H9 (cell line): ENCODE results near the gene EPB41L5. TPM values are rescaled to one million over a fixed set of nuclear protein-coding genes. Genes with fewer than 3 reads are reported as not detected.
"Not testable (repeated sequence)": the region's sequence is repeated elsewhere in the genome, so short reads cannot be mapped to it uniquely, and the experiment has no call there.

Experiments used
- DNase-seq: peaks from one replicate; pipeline ENCODE4 v3.0.0-alpha.2; 2017
- H2AFZ ChIP-seq: one replicate; pipeline ENCODE4 v1.6.1; 2013; ENCODE audit warnings: mild to moderate bottlenecking, low read length, control low read depth, moderate library complexity
- H2AK5ac ChIP-seq: 2 replicates; pipeline ENCODE4 v1.6.1; 2013; ENCODE audit warnings: low read length, control low read depth, mixed read lengths; ENCODE audit not compliant: insufficient read length
- H2BK120ac ChIP-seq: one replicate; pipeline ENCODE4 v1.6.1; 2013; ENCODE audit warnings: low read depth, mild to moderate bottlenecking, low read length, control low read depth, inconsistent platforms; ENCODE audit not compliant: poor library complexity, severe bottlenecking
- H2BK12ac ChIP-seq: 2 replicates; pipeline ENCODE4 v1.6.1; 2013; ENCODE audit warnings: low read length, control low read depth, mixed read lengths, low read depth; ENCODE audit not compliant: insufficient read length
- H2BK15ac ChIP-seq: 2 replicates; pipeline ENCODE4 v1.6.1; 2013; ENCODE audit warnings: low read depth, low read length, control low read depth
- H2BK20ac ChIP-seq: one replicate; pipeline ENCODE4 v1.6.1; 2013; ENCODE audit warnings: low read depth, mild to moderate bottlenecking, low read length, control low read depth, inconsistent platforms; ENCODE audit not compliant: poor library complexity, severe bottlenecking
- H2BK5ac ChIP-seq: 2 replicates; pipeline ENCODE4 v1.6.1; 2013; ENCODE audit warnings: low read length, control low read depth, mixed read lengths; ENCODE audit not compliant: insufficient read length
- H3K14ac ChIP-seq: 2 replicates; pipeline ENCODE4 v1.6.1; 2013; ENCODE audit warnings: low read length, control low read depth; ENCODE audit not compliant: insufficient read depth
- H3K18ac ChIP-seq: 2 replicates; pipeline ENCODE4 v1.6.1; 2013; ENCODE audit warnings: low read depth, mild to moderate bottlenecking, mixed read lengths, low read length, control low read depth; ENCODE audit not compliant: insufficient read length
- H3K23ac ChIP-seq: 2 replicates; pipeline ENCODE4 v1.6.1; 2013; ENCODE audit warnings: low read length, control low read depth, mixed read lengths, low read depth; ENCODE audit not compliant: insufficient read length
- H3K23me2 ChIP-seq: 2 replicates; pipeline ENCODE4 v1.6.1; 2013; ENCODE audit warnings: low read depth, mild to moderate bottlenecking, mixed read lengths, low read length, control low read depth; ENCODE audit not compliant: insufficient read length, poor library complexity, severe bottlenecking
- H3K27ac ChIP-seq: 2 replicates; pipeline ENCODE4 v1.5.1; 2013; ENCODE audit warnings: low read length, control low read depth, mixed read lengths, low read depth; ENCODE audit not compliant: insufficient read length
- H3K27me3 ChIP-seq: 2 replicates; pipeline ENCODE4 v1.6.1; 2013; ENCODE audit warnings: low read length, control low read depth, inconsistent platforms; ENCODE audit not compliant: insufficient read depth
- H3K4ac ChIP-seq: 2 replicates; pipeline ENCODE4 v1.6.1; 2013; ENCODE audit warnings: low read depth, mild to moderate bottlenecking, control low read depth, inconsistent platforms, low read length, moderate library complexity
- H3K4me1 ChIP-seq: 2 replicates; pipeline ENCODE4 v1.6.1; 2013; ENCODE audit warnings: low read length, control low read depth, inconsistent platforms; ENCODE audit not compliant: insufficient read depth
- H3K4me2 ChIP-seq: 2 replicates; pipeline ENCODE4 v1.6.1; 2013; ENCODE audit warnings: low read length, control low read depth, mixed read lengths; ENCODE audit not compliant: insufficient read length, insufficient read depth
- H3K56ac ChIP-seq: 2 replicates; pipeline ENCODE4 v1.6.1; 2013; ENCODE audit warnings: low read depth, mild to moderate bottlenecking, mixed read lengths, low read length, control low read depth; ENCODE audit not compliant: insufficient read length
- H3K79me1 ChIP-seq: 2 replicates; pipeline ENCODE4 v1.6.1; 2013; ENCODE audit warnings: low read depth, mild to moderate bottlenecking, moderate library complexity, low read length, control low read depth, inconsistent platforms; ENCODE audit not compliant: insufficient read depth, poor library complexity, severe bottlenecking
- H3K79me2 ChIP-seq: 2 replicates; pipeline ENCODE4 v1.6.1; 2013; ENCODE audit warnings: low read length, control low read depth, inconsistent platforms; ENCODE audit not compliant: insufficient read depth
- H3K9ac ChIP-seq: 2 replicates; pipeline ENCODE4 v1.6.1; 2013; ENCODE audit warnings: low read length, control low read depth, mixed read lengths; ENCODE audit not compliant: insufficient read length; ENCODE audit errors: extremely low read depth
- H3K9me3 ChIP-seq: one replicate; pipeline ENCODE4 v1.6.1; 2013; ENCODE audit warnings: low read depth, low read length, inconsistent platforms; ENCODE audit not compliant: control insufficient read depth
- H3T11ph ChIP-seq: one replicate; pipeline ENCODE4 v1.6.1; 2013; ENCODE audit warnings: mild to moderate bottlenecking, low read length, control low read depth, inconsistent platforms
- H4K20me1 ChIP-seq: one replicate; pipeline ENCODE4 v1.6.1; 2013; ENCODE audit not compliant: control insufficient read depth, insufficient read length, insufficient read depth
- H4K5ac ChIP-seq: 2 replicates; pipeline ENCODE4 v1.6.1; 2013; ENCODE audit warnings: low read depth, mild to moderate bottlenecking, mixed read lengths, low read length, control low read depth; ENCODE audit not compliant: insufficient read length
- H4K8ac ChIP-seq: replicated peaks from 2 replicates; pipeline ENCODE4 v1.6.1; 2013; ENCODE audit warnings: low read length, control low read depth, mixed read lengths, low read depth; ENCODE audit not compliant: insufficient read length
- H4K91ac ChIP-seq: 2 replicates; pipeline ENCODE4 v1.6.1; 2013; ENCODE audit warnings: low read depth, mild to moderate bottlenecking, moderate library complexity, mixed read lengths, low read length, control low read depth; ENCODE audit not compliant: insufficient read length
- H3K27ac Mint-ChIP-seq, 3 experiments: 2 replicates in 2 of 3; 3 replicates in 1 of 3; pipeline ENCODE4 v1.8.0; 2020 to 2021; ENCODE audit warnings: mixed read lengths in 3 of 3, mild to moderate bottlenecking in 1 of 3, moderate library complexity in 1 of 3
- H3K27me3 Mint-ChIP-seq: 2 replicates; pipeline ENCODE4 v1.8.0; 2021; ENCODE audit warnings: low read depth, mild to moderate bottlenecking, moderate library complexity, mixed read lengths
- H3K36me3 Mint-ChIP-seq, 3 experiments: 2 replicates in 2 of 3; 3 replicates in 1 of 3; pipeline ENCODE4 v1.8.0; 2020 to 2021; ENCODE audit warnings: low read depth in 3 of 3, mixed read lengths in 3 of 3; ENCODE audit not compliant: insufficient read depth in 1 of 3
- H3K4me1 Mint-ChIP-seq, 2 experiments: 2 replicates each; pipeline ENCODE4 v1.8.0; 2020; ENCODE audit warnings: mixed read lengths in 2 of 2
- H3K4me3 Mint-ChIP-seq, 2 experiments: 2 replicates in 1 of 2; 3 replicates in 1 of 2; pipeline ENCODE4 v1.8.0; 2020 to 2021; ENCODE audit warnings: mild to moderate bottlenecking in 2 of 2, mixed read lengths in 2 of 2, moderate library complexity in 1 of 2
- H3K9me3 Mint-ChIP-seq, 2 experiments: 2 replicates in 1 of 2; 3 replicates in 1 of 2; pipeline ENCODE4 v1.8.0; 2020; ENCODE audit warnings: mild to moderate bottlenecking in 2 of 2, mixed read lengths in 2 of 2, moderate library complexity in 1 of 2
- WGBS: extraction: QIAGEN DNeasy Blood & Tissue Kit; methylation state at CpG from one replicate; pipeline ENCODE4 v1.1.7; 2013; ENCODE audit warnings: missing lambda C conversion rate, low lambda C conversion rate, mixed read lengths; ENCODE audit not compliant: insufficient read length; ENCODE audit errors: extremely low coverage; 5-methylcytosine and 5-hydroxymethylcytosine counted together
- total RNA-seq: library from RNA; stranded (reverse); gene quantifications from 2 replicates; pipeline ENCODE4 v1.2.1, GENCODE V29; 2021
- TF ChIP-seq, protein P1 (sequence below): fragments of 200-600 bp; sonication (generic); conservative IDR thresholded peaks from 3 replicates; pipeline ENCODE4 v1.8.0; 2021; ENCODE audit warnings: antibody characterized with exemption, mild to moderate bottlenecking

The EPB41L5 gene
- total RNA-seq, 1 experiment from 2014 or later: 40.4 TPM

DNA sequence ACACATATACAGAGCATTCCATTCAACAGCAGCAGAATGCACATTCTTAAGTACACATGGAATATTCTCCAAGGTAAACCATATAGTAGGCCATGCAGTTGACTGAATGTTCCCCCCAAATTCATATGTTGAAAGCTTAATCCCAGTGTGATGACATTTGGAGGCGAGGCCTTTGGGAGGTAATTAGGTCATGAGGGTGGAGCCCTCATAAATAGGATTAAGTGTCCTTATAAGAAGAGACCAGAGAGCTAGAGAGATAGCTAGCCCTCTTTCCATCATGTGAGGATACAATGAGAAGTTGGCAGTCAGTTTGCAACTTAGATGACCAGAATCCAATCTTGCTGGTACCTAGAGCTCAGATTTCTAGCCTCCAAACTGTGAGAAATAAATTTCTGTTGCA, 182.7 kb downstream of the EPB41L5 start:
- peaks cover 27 to 29% of the 10 kb centered on the region in 2 experiments for H3K9me3 Mint-ChIP-seq
- no peak overlapping the region for H2BK12ac ChIP-seq
- H3K23ac ChIP-seq: no peak overlapping the region
- no peak overlapping the region for H3K9ac ChIP-seq
- H3K56ac ChIP-seq: no peak overlapping the region
- no peak overlapping the region for H4K8ac ChIP-seq
- H3K27ac ChIP-seq: no peak overlapping the region
- no peaks in the 10 kb centered on the region for H3K79me2 ChIP-seq
- no peak for DNase-seq
- H4K5ac ChIP-seq: no peak overlapping the region
- H2BK20ac ChIP-seq: no peak overlapping the region
- H3K18ac ChIP-seq: no peak overlapping the region
- no peaks in the 10 kb centered on the region for H3K27me3 ChIP-seq
- H2BK15ac ChIP-seq: no peak overlapping the region
- H4K20me1 ChIP-seq: no peaks in the 10 kb centered on the region
- H3K23me2 ChIP-seq: no peaks in the 10 kb centered on the region
- H2AFZ ChIP-seq: no peak overlapping the region
- no peak overlapping the region for H2AK5ac ChIP-seq
- no peak overlapping the region for H3K4me2 ChIP-seq
- no peaks in the 10 kb centered on the region for H3K4me1 ChIP-seq
- H4K91ac ChIP-seq: no peak overlapping the region
- H3K14ac ChIP-seq: no peak overlapping the region
- TF ChIP-seq, protein P1, sequence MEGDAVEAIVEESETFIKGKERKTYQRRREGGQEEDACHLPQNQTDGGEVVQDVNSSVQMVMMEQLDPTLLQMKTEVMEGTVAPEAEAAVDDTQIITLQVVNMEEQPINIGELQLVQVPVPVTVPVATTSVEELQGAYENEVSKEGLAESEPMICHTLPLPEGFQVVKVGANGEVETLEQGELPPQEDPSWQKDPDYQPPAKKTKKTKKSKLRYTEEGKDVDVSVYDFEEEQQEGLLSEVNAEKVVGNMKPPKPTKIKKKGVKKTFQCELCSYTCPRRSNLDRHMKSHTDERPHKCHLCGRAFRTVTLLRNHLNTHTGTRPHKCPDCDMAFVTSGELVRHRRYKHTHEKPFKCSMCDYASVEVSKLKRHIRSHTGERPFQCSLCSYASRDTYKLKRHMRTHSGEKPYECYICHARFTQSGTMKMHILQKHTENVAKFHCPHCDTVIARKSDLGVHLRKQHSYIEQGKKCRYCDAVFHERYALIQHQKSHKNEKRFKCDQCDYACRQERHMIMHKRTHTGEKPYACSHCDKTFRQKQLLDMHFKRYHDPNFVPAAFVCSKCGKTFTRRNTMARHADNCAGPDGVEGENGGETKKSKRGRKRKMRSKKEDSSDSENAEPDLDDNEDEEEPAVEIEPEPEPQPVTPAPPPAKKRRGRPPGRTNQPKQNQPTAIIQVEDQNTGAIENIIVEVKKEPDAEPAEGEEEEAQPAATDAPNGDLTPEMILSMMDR: no peak
- H3K4me1 Mint-ChIP-seq: no peaks in the 10 kb centered on the region; a peak in 1 of 4 replicates
- H3K36me3 Mint-ChIP-seq: peaks cover 3 to 17% (median 8%) of the 10 kb centered on the region in 3 experiments; a peak in 4 of 7 replicates
- no peak overlapping the region for H2BK120ac ChIP-seq
- no peak overlapping the region for H3K27ac Mint-ChIP-seq
- peaks cover 4% of the 10 kb centered on the region for H3K27me3 Mint-ChIP-seq
- no peak overlapping the region for H3K4ac ChIP-seq
- H3T11ph ChIP-seq: no peak overlapping the region
- H3K9me3 ChIP-seq: no peaks in the 10 kb centered on the region
- no peaks in the 10 kb centered on the region for H3K79me1 ChIP-seq
- no peak overlapping the region for H2BK5ac ChIP-seq
- H3K4me3 Mint-ChIP-seq: no peak overlapping the region
- WGBS: no CpG with 5 or more reads among the region's 1 CpG

- no CpG with 5 or more reads among the region's 10 CpGs for WGBS
- H2BK5ac ChIP-seq, H3K56ac ChIP-seq, H4K5ac ChIP-seq, H3K23me2 ChIP-seq, H2AK5ac ChIP-seq, H3K9me3 ChIP-seq, H3T11ph ChIP-seq, H3K4ac ChIP-seq, H3K4me2 ChIP-seq, H3K27ac Mint-ChIP-seq, H2BK20ac ChIP-seq, H3K27me3 ChIP-seq, H3K4me1 Mint-ChIP-seq, H4K8ac ChIP-seq, H3K27me3 Mint-ChIP-seq, H3K4me3 Mint-ChIP-seq, H3K79me2 ChIP-seq, H3K14ac ChIP-seq, H3K18ac ChIP-seq, H2BK120ac ChIP-seq, DNase-seq, H2BK15ac ChIP-seq, H4K20me1 ChIP-seq, H3K23ac ChIP-seq, H3K9ac ChIP-seq, H3K36me3 Mint-ChIP-seq, H4K91ac ChIP-seq, H3K27ac ChIP-seq, H2AFZ ChIP-seq, H3K79me1 ChIP-seq, H3K4me1 ChIP-seq, H2BK12ac ChIP-seq: not testable (repeated sequence)
- H3K9me3 Mint-ChIP-seq: peaks cover 12% of the 10 kb centered on the region in 2 experiments
These were observed 187.1 kb downstream of the EPB41L5 start for GRCh38 chr2:120199817-120200459.
